ENCODE data around the gene CUX1.

CUX1 gene

DNA sequence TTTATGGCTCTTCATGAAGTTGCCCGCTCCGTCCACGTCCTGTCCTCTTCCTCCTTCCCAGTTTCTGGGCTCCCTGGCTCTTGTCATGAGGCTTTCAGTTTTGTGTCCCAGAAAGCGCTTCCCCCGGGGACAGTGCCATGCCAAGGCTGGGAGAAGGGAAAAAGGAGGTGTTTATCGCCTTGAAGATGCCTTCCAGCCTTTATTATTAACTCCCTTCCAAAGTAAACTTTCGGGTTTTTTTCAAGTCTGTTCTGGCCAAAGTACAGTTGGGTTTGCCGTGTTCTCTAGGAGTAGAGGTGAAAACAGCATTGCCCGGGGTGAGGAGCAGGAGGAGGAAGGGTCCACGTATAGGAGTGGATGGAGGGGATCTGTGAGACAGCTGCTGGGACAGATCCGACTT, 117.2 kb downstream of the CUX1 start:
- H2AFZ ChIP-seq (ENCODE audit: low read depth, low read length) = no peak overlapping the region
- H3K36me3 ChIP-seq (ENCODE audit: insufficient read depth, low read length) = peaks cover 14% of the 10 kb centered on the region; the same call in 1 of the 2 replicates
- H3K4me3 ChIP-seq (ENCODE audit: low read depth in 1 of 2, low read length in 2 of 2) = no peak overlapping the region
- no peak overlapping the region for H3K9ac ChIP-seq (ENCODE audit: low read depth, low read length)
- no peak overlapping the region for H3K4me2 ChIP-seq (ENCODE audit: insufficient read depth, low read length)
- TF ChIP-seq, protein P1, sequence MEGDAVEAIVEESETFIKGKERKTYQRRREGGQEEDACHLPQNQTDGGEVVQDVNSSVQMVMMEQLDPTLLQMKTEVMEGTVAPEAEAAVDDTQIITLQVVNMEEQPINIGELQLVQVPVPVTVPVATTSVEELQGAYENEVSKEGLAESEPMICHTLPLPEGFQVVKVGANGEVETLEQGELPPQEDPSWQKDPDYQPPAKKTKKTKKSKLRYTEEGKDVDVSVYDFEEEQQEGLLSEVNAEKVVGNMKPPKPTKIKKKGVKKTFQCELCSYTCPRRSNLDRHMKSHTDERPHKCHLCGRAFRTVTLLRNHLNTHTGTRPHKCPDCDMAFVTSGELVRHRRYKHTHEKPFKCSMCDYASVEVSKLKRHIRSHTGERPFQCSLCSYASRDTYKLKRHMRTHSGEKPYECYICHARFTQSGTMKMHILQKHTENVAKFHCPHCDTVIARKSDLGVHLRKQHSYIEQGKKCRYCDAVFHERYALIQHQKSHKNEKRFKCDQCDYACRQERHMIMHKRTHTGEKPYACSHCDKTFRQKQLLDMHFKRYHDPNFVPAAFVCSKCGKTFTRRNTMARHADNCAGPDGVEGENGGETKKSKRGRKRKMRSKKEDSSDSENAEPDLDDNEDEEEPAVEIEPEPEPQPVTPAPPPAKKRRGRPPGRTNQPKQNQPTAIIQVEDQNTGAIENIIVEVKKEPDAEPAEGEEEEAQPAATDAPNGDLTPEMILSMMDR (IDR thresholded peaks at IDR 0.05; ENCODE audit: borderline replicate concordance, extremely low read depth, low read length, poor library complexity, severe bottlenecking) = no peak
- TF ChIP-seq EZH2 (IDR thresholded peaks at IDR 0.05; ENCODE audit: borderline replicate concordance, low read depth, low read length, severe bottlenecking) = no peak
- no peak overlapping the region for H3K27ac ChIP-seq (ENCODE audit: low read length)
- no peaks in the 10 kb centered on the region for H3K9me3 ChIP-seq (ENCODE audit: insufficient read depth, low read length, severe bottlenecking)
- no peaks in the 10 kb centered on the region for H3K27me3 ChIP-seq (ENCODE audit: insufficient read depth, low read length, poor library complexity)
- peaks cover 93% of the 10 kb centered on the region for H3K79me2 ChIP-seq (ENCODE audit: insufficient read depth, low read length)
- 0 out of 2 replicates have a peak, but pooled peaks cover 4% of the 10 kb centered on the region for H3K4me1 ChIP-seq (ENCODE audit: insufficient read depth, low read length)
- ATAC-seq (ENCODE audit: insufficient read depth, low read depth) (no peak), DNase-seq (no peak)
- H4K20me1 ChIP-seq (ENCODE audit: insufficient read depth, low read length) = peaks cover 39% of the 10 kb centered on the region

DNA sequence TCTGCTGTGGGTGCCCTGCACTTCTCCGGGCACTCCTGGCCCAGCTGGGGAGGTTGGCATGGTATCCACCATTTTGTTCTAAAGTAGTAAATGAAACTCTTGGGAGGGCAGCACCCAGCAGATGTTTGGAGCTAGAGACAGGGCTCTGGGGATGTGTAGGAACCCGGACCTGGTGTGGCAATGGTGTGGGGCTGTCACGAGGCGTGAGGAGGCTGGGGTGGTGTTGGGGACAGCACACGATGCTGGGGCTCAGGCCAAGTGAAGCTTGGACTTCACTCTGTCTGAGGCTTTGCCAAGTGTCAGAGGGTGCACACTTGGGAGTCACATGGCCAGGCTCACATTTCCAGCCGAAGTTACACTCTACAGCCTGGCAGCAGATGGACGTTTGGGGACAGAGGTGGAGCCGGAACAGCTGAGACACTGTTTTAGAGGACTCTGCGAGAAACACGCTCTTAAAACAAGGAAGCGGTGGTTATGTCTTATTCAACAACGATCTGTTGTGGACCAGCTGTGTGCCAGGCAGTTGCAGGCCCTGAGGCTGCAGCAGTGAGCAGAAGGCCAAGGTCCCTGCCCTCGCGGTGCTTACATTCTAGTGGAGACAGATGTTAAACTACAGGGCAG, 118.2 kb downstream of the CUX1 start:
- no peak overlapping the region for H3K4me3 ChIP-seq (ENCODE audit: low read depth in 1 of 2, low read length in 2 of 2)
- no peak for ATAC-seq (ENCODE audit: insufficient read depth, low read depth)
- H3K27me3 ChIP-seq (ENCODE audit: insufficient read depth, low read length, poor library complexity) = no peaks in the 10 kb centered on the region
- TF ChIP-seq, protein P1 (IDR thresholded peaks at IDR 0.05; ENCODE audit: borderline replicate concordance, extremely low read depth, low read length, poor library complexity, severe bottlenecking) = no peak
- no peak for TF ChIP-seq EZH2 (IDR thresholded peaks at IDR 0.05; ENCODE audit: borderline replicate concordance, low read depth, low read length, severe bottlenecking)
- peaks cover 11% of the 10 kb centered on the region for H3K4me1 ChIP-seq (ENCODE audit: insufficient read depth, low read length)
- H3K27ac ChIP-seq (ENCODE audit: low read length) = peak overlapping the region; percentile 49; the same call in 1 of the 2 replicates
- H3K4me2 ChIP-seq (ENCODE audit: insufficient read depth, low read length) = no peak overlapping the region
- H4K20me1 ChIP-seq (ENCODE audit: insufficient read depth, low read length) = peaks cover 39% of the 10 kb centered on the region
- peaks cover 93% of the 10 kb centered on the region for H3K79me2 ChIP-seq (ENCODE audit: insufficient read depth, low read length)
- no peak overlapping the region for H3K9ac ChIP-seq (ENCODE audit: low read depth, low read length)
- peaks cover 14% of the 10 kb centered on the region; the same call in 1 of the 2 replicates for H3K36me3 ChIP-seq (ENCODE audit: insufficient read depth, low read length)
- H2AFZ ChIP-seq (ENCODE audit: low read depth, low read length) = no peak overlapping the region
- DNase-seq = no peak
- H3K9me3 ChIP-seq (ENCODE audit: insufficient read depth, low read length, severe bottlenecking) = no peaks in the 10 kb centered on the region

DNA sequence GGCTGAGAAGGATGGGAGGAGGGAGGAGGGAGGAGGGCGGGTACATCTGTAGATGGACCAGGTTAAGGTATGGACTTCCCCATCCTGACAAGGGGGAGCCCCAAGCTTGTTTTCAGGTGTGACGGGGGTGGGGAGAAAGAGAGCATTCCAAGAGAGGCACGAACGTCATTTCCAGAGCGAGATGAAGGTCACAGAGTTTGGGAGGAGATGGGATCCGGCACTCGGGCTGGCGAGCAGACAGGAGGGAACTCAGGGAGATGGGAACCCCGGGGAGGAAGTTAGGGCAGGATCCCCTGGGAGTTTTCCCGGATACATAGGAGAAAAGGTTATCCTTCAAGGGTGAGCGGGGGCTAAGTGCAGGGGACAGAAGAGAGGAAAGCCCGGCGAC, 118.8 kb downstream of the CUX1 start:
- no peaks in the 10 kb centered on the region for H3K27me3 ChIP-seq (ENCODE audit: insufficient read depth, low read length, poor library complexity)
- ATAC-seq (ENCODE audit: insufficient read depth, low read depth) (no peak), DNase-seq (no peak)
- no peak overlapping the region for H3K9ac ChIP-seq (ENCODE audit: low read depth, low read length)
- H3K27ac ChIP-seq (ENCODE audit: low read length) = no peak overlapping the region
- no peak for TF ChIP-seq EZH2 (IDR thresholded peaks at IDR 0.05; ENCODE audit: borderline replicate concordance, low read depth, low read length, severe bottlenecking)
- TF ChIP-seq, protein P1 (IDR thresholded peaks at IDR 0.05; ENCODE audit: borderline replicate concordance, extremely low read depth, low read length, poor library complexity, severe bottlenecking) = no peak
- H3K4me3 ChIP-seq (ENCODE audit: low read depth in 1 of 2, low read length in 2 of 2) = no peak overlapping the region
- no peaks in the 10 kb centered on the region for H3K9me3 ChIP-seq (ENCODE audit: insufficient read depth, low read length, severe bottlenecking)
- peaks cover 17% of the 10 kb centered on the region for H3K4me1 ChIP-seq (ENCODE audit: insufficient read depth, low read length)
- H4K20me1 ChIP-seq (ENCODE audit: insufficient read depth, low read length) = peaks cover 39% of the 10 kb centered on the region
- H3K79me2 ChIP-seq (ENCODE audit: insufficient read depth, low read length) = peaks cover 93% of the 10 kb centered on the region
- H3K36me3 ChIP-seq (ENCODE audit: insufficient read depth, low read length) = peaks cover 14% of the 10 kb centered on the region; the same call in 1 of the 2 replicates
- H3K4me2 ChIP-seq (ENCODE audit: insufficient read depth, low read length) = no peak overlapping the region
- H2AFZ ChIP-seq (ENCODE audit: low read depth, low read length) = no peak overlapping the region
